Activated naive CD8-positive, alpha-beta T cell treated with anti-CD3 and anti-CD28 coated beads, Interleukin-2, amount 10 ng/mL, durations not matched to agents 7 days and 5 days (primary cell): ENCODE measurements around the gene STAT4. TPM values are rescaled to one million over a fixed set of nuclear protein-coding genes. Genes with fewer than 3 reads are reported as not detected.

Experiments used
- ATAC-seq: fragments of 150-1000 bp; cut with Tn5 transposase; one replicate; pipeline ENCODE4 v1.10.0; 2021; ENCODE audit warnings: low read depth, moderate library complexity
- POLR2A ChIA-PET: fragments of 350-600 bp; sonication (Branson Sonifier 250); formaldehyde crosslinking; loops from one replicate; lab custom pipeline; 2021; ENCODE audit warnings: antibody characterized with exemption; lab: Charles Lee
- DNase-seq: peaks from one replicate; pipeline ENCODE4 v3.0.0; 2021
- H3K27ac Mint-ChIP-seq: one replicate; pipeline ENCODE4 v1.8.0; 2022; ENCODE audit warnings: mild to moderate bottlenecking, mixed read lengths
- H3K27me3 Mint-ChIP-seq: one replicate; pipeline ENCODE4 v1.8.0; 2022; ENCODE audit warnings: mild to moderate bottlenecking, moderate library complexity, mixed read lengths
- H3K36me3 Mint-ChIP-seq: one replicate; pipeline ENCODE4 v1.8.0; 2021; ENCODE audit warnings: mild to moderate bottlenecking, mixed read lengths
- H3K4me1 Mint-ChIP-seq: one replicate; pipeline ENCODE4 v1.8.0; 2021; ENCODE audit warnings: mixed read lengths
- H3K4me3 Mint-ChIP-seq: one replicate; pipeline ENCODE4 v1.8.0; 2022; ENCODE audit warnings: mild to moderate bottlenecking, moderate library complexity, mixed read lengths
- H3K9me3 Mint-ChIP-seq: one replicate; pipeline ENCODE4 v1.8.0; 2021; ENCODE audit warnings: mixed read lengths
- total RNA-seq, 2 experiments: library from RNA; stranded (reverse); gene quantifications; one replicate each; pipeline ENCODE4 v1.2.3, GENCODE V29; 2021

STAT4 gene
- total RNA-seq, 2 experiments from 2014 or later: 170 to 177 TPM

DNA sequence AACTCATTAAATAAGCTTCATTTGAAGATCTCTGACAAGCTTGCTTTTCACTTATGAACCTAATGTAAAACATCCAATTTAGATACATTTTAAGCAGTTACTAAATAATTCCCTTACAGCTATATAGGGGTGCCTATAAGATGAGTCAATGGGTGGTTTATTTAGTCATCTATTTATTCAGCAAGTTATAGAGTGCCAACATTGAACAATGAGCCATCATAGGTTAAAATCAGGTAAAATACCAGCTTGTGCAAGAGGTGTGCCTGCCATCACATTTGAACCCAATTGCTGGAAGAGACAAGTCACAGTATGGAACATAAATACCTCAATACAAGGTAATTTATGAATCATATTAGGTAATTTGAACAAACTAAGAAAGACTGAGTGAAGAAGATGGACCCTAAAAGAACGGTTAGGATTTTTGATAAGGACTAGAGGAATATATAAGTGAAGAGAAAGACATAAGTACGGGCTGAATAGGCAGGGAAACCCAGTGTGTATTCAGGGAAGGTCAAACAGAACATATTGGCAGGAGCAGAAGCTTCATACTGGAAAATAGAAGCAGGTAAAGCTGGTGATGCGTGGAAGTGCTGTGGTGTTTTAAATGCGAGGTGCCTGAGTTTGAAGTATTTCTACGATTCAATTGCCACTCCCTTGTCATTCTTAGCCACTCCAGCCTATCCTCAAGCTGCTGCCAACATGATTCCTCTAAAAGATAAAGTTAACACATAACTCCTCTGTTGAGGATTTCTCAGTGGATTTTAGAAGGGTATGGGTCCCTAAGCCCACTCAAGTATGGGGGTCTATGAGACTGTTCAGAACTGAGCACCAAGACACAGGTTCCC is 18.9 kb upstream of the STAT4 start:
- no peak overlapping the region for H3K27ac Mint-ChIP-seq
- H3K36me3 Mint-ChIP-seq: peaks cover 3% of the 10 kb centered on the region
- POLR2A ChIA-PET: no interaction called here
- ATAC-seq (no peak), DNase-seq (no peak)
- H3K27me3 Mint-ChIP-seq: no peaks in the 10 kb centered on the region
- H3K4me1 Mint-ChIP-seq: peaks cover 31% of the 10 kb centered on the region
- H3K9me3 Mint-ChIP-seq: no peaks in the 10 kb centered on the region
- no peak overlapping the region for H3K4me3 Mint-ChIP-seq

DNA sequence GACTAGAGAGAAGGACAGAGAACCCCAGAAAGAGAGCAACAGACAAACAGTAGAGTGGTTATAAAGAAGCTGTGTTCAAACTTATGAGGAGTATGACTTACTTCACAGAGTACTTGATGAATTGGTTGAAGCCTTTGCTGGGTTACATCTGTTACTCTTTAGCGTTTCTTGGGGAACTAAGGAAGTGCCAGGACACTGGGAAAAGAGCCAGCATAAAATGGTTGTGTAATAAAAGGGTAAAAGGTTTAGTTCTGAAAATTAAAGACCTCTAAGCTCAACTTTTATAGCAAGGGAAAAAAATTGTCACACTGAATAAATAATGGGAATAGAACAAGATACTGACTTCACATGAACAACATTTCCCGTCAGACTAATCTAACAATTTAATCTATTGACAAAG is 17.0 kb upstream of the STAT4 start:
- no peak overlapping the region for H3K27ac Mint-ChIP-seq
- POLR2A ChIA-PET: no interaction called here
- ATAC-seq (no peak), DNase-seq (no peak)
- peaks cover 15% of the 10 kb centered on the region for H3K4me1 Mint-ChIP-seq
- H3K36me3 Mint-ChIP-seq: peaks cover 3% of the 10 kb centered on the region
- no peaks in the 10 kb centered on the region for H3K9me3 Mint-ChIP-seq
- H3K4me3 Mint-ChIP-seq: no peak overlapping the region
- H3K27me3 Mint-ChIP-seq: no peaks in the 10 kb centered on the region

DNA sequence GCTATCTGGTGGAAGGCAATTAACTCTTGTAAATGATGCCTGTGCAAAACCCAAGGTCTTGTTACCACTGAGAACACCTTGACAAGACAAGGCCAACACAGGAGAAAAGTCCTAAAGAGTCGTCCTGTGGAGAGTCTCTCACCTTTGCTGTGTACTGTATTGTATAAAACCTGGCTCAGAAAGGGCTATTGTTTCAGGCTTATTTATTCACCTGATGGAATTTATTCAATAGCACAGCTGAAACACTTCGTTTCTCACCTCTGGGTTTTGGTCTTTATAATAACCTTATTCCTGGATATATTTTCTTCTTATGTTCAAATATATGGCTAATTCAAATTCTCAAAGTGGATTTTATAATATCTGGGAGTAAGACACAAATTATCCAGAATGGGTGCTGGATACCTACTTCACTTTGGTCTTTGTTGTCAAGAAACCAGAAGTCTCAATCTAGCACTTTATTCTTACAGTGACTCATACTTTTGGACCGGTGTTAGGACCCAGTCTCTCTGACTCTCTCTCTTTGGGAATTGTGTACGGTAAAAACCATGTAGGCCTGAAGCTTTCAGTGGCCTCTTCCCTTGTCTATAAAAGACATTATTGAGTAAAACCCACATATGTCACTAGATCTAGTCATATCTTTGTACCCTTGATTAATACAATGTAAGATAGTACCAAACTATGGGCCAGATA is 16.1 kb upstream of the STAT4 start:
- no peaks in the 10 kb centered on the region for H3K9me3 Mint-ChIP-seq
- DNase-seq (no peak), ATAC-seq (no peak)
- no peak overlapping the region for H3K27ac Mint-ChIP-seq
- no peaks in the 10 kb centered on the region for H3K27me3 Mint-ChIP-seq
- no peak overlapping the region for H3K4me3 Mint-ChIP-seq
- POLR2A ChIA-PET: no interaction called here
- peaks cover 15% of the 10 kb centered on the region for H3K4me1 Mint-ChIP-seq
- H3K36me3 Mint-ChIP-seq: peaks cover 3% of the 10 kb centered on the region

DNA sequence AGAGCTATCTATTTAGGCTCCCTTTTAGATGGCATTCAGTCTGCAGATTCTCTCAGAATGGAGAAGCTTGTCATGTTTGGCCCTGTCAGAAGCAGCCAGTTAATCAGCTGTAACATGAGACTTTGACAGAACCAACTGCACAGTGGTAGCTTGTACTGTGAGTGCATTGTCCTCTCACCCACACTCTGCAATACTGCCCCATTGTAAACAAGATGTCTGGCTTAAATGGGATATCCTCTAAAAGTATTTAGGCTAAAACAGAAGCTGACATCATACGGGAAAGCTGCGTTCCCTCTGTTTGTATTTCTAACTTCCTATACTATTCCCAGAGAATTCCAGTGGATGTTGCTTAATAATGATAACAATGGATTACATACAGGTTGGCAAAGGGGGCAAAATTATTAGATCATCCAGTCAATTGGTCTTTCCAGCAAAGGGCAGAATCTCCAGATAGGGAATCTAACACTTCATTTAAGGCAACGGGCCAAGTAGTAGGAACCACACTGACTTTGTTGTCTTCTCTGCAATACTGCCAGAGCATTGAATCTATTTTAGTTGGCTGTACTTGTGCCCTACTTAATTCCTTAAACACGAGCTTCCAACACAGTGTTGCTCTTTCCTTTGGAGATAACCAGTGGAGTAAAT is 15.4 kb upstream of the STAT4 start:
- Mint-ChIP-seq H3K36me3 (peaks cover 3% of the 10 kb centered on the region), H3K4me1 (peaks cover 15% of the 10 kb centered on the region), H3K27ac (no peak overlapping the region), H3K4me3 (no peak overlapping the region), H3K27me3 (no peaks in the 10 kb centered on the region), H3K9me3 (no peaks in the 10 kb centered on the region)
- ATAC-seq (no peak), DNase-seq (no peak)
- POLR2A ChIA-PET: no interaction called here

DNA sequence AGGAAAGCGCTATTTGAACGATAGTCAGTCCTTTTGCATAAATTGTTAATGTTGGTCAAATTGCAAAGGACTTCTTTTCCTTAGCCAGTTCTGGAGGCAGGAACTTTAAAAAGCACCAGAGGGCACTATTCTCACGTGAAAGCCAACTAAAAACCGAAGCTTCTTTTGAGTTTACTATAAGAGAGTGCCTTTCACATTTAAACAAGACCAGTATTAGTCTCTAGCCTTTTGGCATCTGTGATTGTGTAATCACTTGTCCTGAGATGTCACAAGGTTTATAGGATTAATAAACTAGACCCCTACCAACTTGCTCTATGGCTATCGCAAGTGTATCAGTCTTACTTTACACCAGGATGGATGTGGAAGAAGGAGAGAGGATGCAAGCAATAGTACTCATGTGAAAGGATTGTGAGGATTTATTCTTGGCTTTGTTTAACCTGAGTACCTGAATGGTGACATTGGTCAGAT is 14.4 kb upstream of the STAT4 start:
- H3K27ac Mint-ChIP-seq: no peak overlapping the region
- POLR2A ChIA-PET: interaction anchor here (1.0 kb wide), 1 partner anchor 355 kb away, joined by 3 read pairs; no protein-coding TSS in a partner anchor
- H3K36me3 Mint-ChIP-seq: peaks cover 4% of the 10 kb centered on the region
- DNase-seq (no peak), ATAC-seq (peak; percentile 80)
- H3K4me1 Mint-ChIP-seq: peaks cover 12% of the 10 kb centered on the region
- H3K4me3 Mint-ChIP-seq: no peak overlapping the region
- H3K9me3 Mint-ChIP-seq: no peaks in the 10 kb centered on the region
- no peaks in the 10 kb centered on the region for H3K27me3 Mint-ChIP-seq

DNA sequence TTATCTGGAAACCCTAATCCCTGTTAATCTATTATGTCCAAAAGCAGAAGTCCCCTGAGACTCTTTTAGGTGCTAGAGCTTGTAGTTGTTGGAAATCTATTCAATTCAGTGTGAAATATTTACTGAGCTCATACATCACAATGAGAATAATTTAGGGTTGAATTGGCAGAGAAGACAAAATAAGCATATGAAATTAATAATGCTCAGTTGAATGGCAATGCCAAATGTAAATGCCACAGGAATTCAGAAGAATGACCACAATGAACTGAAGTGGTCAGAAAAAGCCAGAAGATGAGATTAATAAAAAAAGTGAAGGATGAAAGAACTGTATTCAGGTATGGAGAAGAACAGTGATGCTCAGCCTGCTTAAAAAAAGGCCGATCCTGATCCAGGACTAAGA is 8.0 kb upstream of the STAT4 start:
- no peak for DNase-seq
- no peak overlapping the region for H3K27ac Mint-ChIP-seq
- H3K27me3 Mint-ChIP-seq: peaks cover 3% of the 10 kb centered on the region
- H3K36me3 Mint-ChIP-seq: peaks cover 3% of the 10 kb centered on the region
- no peaks in the 10 kb centered on the region for H3K9me3 Mint-ChIP-seq
- H3K4me1 Mint-ChIP-seq: peaks cover 26% of the 10 kb centered on the region
- ATAC-seq: no peak
- no peak overlapping the region for H3K4me3 Mint-ChIP-seq
- POLR2A ChIA-PET: interaction anchor here (0.8 kb wide), 1 partner anchor 459 kb away, joined by 5 read pairs; no protein-coding TSS in a partner anchor

DNA sequence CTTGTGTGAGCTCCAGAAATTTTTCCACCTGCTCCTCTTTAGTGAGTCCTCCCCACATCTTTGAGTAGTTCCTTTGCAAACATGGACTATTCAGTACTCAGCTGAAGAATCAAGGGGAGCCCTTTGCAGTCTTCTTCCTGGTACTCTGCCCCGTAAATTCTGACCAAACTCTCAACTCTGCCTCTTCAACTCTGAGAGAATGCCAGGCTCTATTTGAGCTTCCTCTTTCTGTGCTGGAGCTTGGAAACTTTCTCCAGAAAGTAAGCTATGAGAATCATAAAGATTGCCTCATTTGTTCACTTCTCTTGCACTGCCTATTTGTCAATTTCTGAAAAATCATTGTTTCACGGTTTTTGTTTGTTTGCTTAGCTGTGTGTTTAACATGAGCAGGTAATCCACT is 7.4 kb upstream of the STAT4 start:
- no peak for ATAC-seq
- Mint-ChIP-seq H3K27ac (no peak overlapping the region), H3K9me3 (no peaks in the 10 kb centered on the region), H3K4me3 (no peak overlapping the region), H3K27me3 (peaks cover 3% of the 10 kb centered on the region), H3K36me3 (peaks cover 3% of the 10 kb centered on the region), H3K4me1 (peaks cover 28% of the 10 kb centered on the region)
- POLR2A ChIA-PET: interaction anchor here (0.8 kb wide), 1 partner anchor 459 kb away, joined by 5 read pairs; no protein-coding TSS in a partner anchor
- no peak for DNase-seq

DNA sequence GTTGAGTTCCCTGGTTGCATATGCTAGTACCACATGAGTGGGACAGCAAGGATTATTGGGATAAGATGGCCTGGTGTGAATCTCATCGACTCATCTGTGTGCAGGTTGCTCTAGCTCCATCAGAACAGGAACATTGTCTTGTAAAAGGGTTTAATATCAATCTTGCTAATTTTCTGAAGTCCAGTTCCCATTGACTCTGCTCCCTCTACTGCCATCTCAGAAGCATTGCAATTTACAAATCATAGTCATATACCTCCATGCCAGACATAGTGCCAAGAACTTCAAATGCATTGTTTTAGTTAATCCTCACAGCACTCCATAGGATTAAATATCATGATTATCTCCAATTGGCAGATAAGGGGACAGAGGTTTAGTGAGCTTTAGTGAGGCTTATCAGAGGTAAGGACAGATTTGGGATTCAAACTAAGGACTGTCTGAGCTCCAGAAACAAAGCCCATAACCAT is 4.8 kb upstream of the STAT4 start:
- ATAC-seq (no peak), DNase-seq (no peak)
- Mint-ChIP-seq H3K36me3 (peaks cover 3% of the 10 kb centered on the region), H3K27ac (peak overlapping the region; percentile 62), H3K9me3 (no peaks in the 10 kb centered on the region), H3K27me3 (peaks cover 3% of the 10 kb centered on the region), H3K4me3 (peak overlapping the region; percentile 45), H3K4me1 (peaks cover 44% of the 10 kb centered on the region)
- POLR2A ChIA-PET: interaction anchor here (1.0 to 2.4 kb wide), 11 partner anchors 17 to 143 kb away, joined by 3 to 38 read pairs (median 4); partner anchors contain the start of gene STAT1

DNA sequence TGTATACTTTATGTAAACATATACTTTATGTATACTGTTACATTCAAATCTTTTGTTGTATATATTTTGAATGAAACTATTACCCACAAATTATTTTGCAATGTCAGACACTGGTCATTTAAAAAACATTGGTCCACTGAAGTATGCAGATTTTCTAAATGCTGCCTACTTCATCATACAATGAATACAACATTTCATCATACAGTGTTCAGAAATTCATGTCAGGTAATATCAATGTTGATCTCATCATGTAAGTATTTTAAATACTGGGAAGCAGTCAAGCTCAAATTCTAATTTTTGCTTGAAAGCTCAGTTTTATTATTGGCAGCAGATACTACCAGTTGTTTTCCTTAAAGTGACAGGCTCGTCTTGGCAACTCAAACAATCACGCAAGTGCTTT is 2.9 kb upstream of the STAT4 start:
- peaks cover 37% of the 10 kb centered on the region for H3K4me1 Mint-ChIP-seq
- POLR2A ChIA-PET: interaction anchor here (6.2 kb wide), 1 partner anchor 89 kb away, joined by 226 read pairs; no protein-coding TSS in a partner anchor
- no peak overlapping the region for H3K4me3 Mint-ChIP-seq
- H3K9me3 Mint-ChIP-seq: no peaks in the 10 kb centered on the region
- peaks cover 5% of the 10 kb centered on the region for H3K36me3 Mint-ChIP-seq
- ATAC-seq (no peak), DNase-seq (no peak)
- H3K27me3 Mint-ChIP-seq: no peaks in the 10 kb centered on the region
- no peak overlapping the region for H3K27ac Mint-ChIP-seq

DNA sequence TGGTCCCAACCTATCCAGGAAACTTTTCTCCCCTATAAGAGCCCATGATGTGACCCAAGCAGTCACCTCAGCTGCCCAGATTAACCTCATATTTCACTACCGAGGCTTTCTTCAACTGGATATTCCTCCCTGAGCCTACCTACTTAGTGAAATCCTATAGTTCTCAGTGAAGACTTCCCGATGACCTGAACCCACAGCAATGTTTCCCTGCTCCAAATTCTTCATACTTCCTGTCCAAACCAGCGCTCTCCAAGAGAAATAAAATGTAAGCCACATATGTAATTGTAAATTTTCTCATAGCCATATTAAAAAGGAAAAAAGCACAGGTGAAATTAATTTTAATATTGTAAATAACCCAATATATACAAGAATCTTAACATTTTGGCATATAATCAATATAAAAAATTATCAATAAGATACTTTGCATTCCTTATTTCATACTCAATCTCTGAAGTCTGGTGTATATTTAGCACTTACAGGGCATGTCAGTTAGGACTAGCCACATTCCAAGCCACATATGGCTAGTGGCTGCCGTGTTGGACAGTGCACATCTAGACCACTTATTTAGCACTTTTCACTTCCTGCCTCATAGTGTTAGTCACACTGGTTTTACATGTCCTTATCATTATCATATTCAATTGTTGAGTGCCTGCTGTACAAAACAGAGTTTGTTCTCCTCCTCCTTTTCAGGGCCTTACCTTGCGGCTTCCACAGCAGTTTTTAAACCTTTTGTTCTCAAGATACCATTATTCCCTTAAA is 1.9 kb upstream of the STAT4 start:
- DNase-seq (no peak), ATAC-seq (no peak)
- peaks cover 11% of the 10 kb centered on the region for H3K36me3 Mint-ChIP-seq
- peak overlapping the region; percentile 94 for H3K27ac Mint-ChIP-seq
- POLR2A ChIA-PET: interaction anchor here (4.5 to 6.2 kb wide), 3 partner anchors 88 to 139 kb away, joined by 52 to 226 read pairs (median 100); partner anchors contain the start of gene STAT1
- H3K4me3 Mint-ChIP-seq: peak overlapping the region; percentile 20
- H3K9me3 Mint-ChIP-seq: no peaks in the 10 kb centered on the region
- no peaks in the 10 kb centered on the region for H3K27me3 Mint-ChIP-seq
- peaks cover 43% of the 10 kb centered on the region for H3K4me1 Mint-ChIP-seq

DNA sequence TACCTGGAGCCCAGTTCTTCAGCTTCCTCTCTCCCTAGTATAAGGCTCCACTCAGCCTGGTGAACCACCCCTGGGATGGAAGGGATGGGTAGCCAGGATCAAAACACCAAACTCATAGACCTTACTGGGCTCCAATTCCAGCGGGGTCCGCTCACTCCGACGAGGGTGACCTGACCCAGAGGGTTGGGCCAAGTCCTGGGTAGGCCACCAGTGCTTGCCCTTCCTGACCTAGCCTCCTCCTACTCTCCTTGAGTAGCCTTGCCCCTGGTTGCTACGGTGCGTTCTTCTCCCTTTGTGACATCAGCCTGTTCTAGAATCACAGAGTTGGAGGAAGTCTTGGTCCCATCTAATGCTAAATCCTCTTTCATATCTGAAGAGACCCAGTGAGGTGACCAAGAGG is 537 bp upstream of the STAT4 start:
- DNase-seq (no peak), ATAC-seq (peak; percentile 3)
- peak overlapping the region; percentile 94 for H3K27ac Mint-ChIP-seq
- peaks cover 22% of the 10 kb centered on the region for H3K36me3 Mint-ChIP-seq
- peaks cover 53% of the 10 kb centered on the region for H3K4me1 Mint-ChIP-seq
- no peaks in the 10 kb centered on the region for H3K27me3 Mint-ChIP-seq
- H3K9me3 Mint-ChIP-seq: no peaks in the 10 kb centered on the region
- H3K4me3 Mint-ChIP-seq: peak overlapping the region; percentile 89
- POLR2A ChIA-PET: interaction anchor here (1.0 to 6.2 kb wide), 10 partner anchors 18 to 530 kb away, joined by 3 to 226 read pairs (median 28); partner anchors contain the start of genes GLS, NABP1 and STAT1

DNA sequence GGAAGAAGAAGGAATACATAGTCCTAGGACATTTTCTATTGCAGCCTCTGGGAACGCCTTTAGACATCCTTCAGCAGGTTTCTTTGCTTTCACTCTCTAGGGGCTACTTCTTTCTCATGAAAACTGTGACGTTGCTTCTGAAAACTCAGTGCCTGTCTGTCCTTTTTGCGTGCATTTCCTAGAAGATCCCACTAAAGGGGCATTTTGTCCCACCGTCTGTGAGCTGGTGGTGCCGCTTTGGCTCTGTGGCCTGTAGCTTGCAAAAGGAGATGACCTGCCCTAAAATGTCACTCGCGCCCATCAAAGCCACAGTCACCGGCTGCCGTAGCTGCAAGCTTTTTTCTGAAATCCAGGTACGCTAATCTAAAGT is 579 bp downstream of the STAT4 start:
- H3K9me3 Mint-ChIP-seq: no peaks in the 10 kb centered on the region
- no peak for DNase-seq
- H3K4me3 Mint-ChIP-seq: peak overlapping the region; percentile 89
- peaks cover 56% of the 10 kb centered on the region for H3K4me1 Mint-ChIP-seq
- H3K36me3 Mint-ChIP-seq: peaks cover 31% of the 10 kb centered on the region
- ATAC-seq: peak; percentile 9
- no peaks in the 10 kb centered on the region for H3K27me3 Mint-ChIP-seq
- peak overlapping the region; percentile 94 for H3K27ac Mint-ChIP-seq
- POLR2A ChIA-PET: interaction anchor here (0.9 to 6.2 kb wide), 16 partner anchors 11 to 532 kb away, joined by 3 to 226 read pairs (median 10); partner anchors contain the start of genes GLS, NABP1 and STAT1
